Measurements from ENCODE around the gene ZNF169.

- TF ChIP-seq EZH2phosphoT487 (IDR thresholded peaks at IDR 0.05; ENCODE audit: borderline replicate concordance, low read depth, low read length), result no peak
- TF ChIP-seq CTCF (conservative IDR thresholded peaks at IDR 0.05; ENCODE audit: low read length), result no peak
Measured at GRCh38 chr9:94289691-94290090, 30.6 kb downstream of the ZNF169 start.
